ENCODE results near the gene ASB15. TPM values are rescaled to one million over a fixed set of nuclear protein-coding genes. Genes with fewer than 3 reads are reported as not detected.

ASB15 gene
- total RNA-seq, 2 experiments from 2014 or later = not detected

DNA sequence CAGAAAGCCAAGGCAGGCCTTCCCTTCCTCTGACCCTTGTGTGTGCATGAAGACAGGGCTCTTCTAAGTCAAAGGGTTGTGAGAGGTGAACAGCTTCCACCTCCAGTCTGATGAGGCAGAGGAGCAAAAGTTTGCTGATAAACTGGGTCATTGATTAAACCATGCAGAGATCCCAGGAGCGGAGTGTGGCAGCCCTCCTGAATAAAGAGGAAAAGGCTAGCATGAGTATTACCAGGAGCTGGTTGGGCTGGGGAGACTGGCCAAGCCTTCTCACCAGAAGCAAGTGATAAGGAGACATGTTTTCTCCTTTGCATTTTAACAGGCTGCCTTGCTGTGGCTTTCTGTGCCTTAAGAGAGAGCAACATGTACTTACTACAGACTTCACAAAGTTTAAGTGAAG is 64.3 kb downstream of the ASB15 start:
- H3K36me3 Mint-ChIP-seq (ENCODE audit: low read depth) = no peaks in the 10 kb centered on the region
- peaks cover 5% of the 10 kb centered on the region for H3K27me3 Mint-ChIP-seq
- no peaks in the 10 kb centered on the region for H3K4me1 Mint-ChIP-seq
- DNase-seq = no peak
- H3K27ac Mint-ChIP-seq = no peak overlapping the region
- CTCF ChIA-PET = no interaction called here
- no peak overlapping the region for H3K4me3 Mint-ChIP-seq
- no peaks in the 10 kb centered on the region for H3K9me3 Mint-ChIP-seq
- POLR2A ChIA-PET = no interaction called here

DNA sequence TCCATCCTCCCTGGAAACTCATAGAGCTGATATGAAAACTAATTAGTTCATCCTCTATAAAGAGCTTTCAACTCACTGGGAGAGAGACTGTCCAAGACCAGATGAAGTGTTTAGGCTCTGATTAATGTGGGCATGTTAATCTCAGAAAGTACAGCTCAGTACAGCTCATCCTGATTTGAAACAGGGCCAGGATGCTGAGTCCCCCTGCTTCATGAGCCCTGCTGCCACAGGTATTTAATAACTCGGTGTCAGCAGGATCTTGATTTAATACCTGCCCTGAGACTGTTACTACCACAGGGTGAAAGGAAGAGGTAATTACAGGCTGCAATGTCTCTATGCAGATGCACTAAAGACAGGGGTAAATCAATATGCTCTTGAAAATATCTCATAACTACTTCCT is 64.9 kb downstream of the ASB15 start:
- Mint-ChIP-seq H3K36me3 (ENCODE audit: low read depth) (no peaks in the 10 kb centered on the region), H3K9me3 (no peaks in the 10 kb centered on the region), H3K4me3 (no peak overlapping the region), H3K27me3 (peaks cover 5% of the 10 kb centered on the region), H3K4me1 (no peaks in the 10 kb centered on the region), H3K27ac (no peak overlapping the region)
- ChIA-PET POLR2A (no interaction called here), CTCF (no interaction called here)
- DNase-seq = no peak

DNA sequence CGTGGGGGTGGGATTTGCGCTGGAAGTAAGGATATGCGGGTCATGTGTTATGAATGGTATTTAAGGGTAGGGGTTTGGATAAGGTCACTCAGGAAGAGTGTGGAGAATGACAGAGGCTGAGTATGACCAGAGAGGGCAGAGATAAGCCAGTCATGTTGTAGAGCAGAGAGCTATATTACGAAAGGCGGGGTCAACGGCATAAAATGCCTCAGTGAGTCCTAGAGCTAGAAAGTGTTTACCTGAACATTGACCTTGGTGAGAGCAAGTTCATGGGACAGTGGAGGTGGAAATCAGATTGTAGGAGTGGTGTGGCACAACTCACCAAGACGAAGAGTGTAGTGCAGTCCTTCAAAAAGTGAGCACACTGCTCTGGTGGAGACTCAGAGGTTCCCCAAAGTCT is 67.9 kb downstream of the ASB15 start:
- Mint-ChIP-seq H3K9me3 (no peaks in the 10 kb centered on the region), H3K27ac (no peak overlapping the region), H3K4me3 (no peak overlapping the region), H3K36me3 (ENCODE audit: low read depth) (no peaks in the 10 kb centered on the region), H3K27me3 (no peaks in the 10 kb centered on the region), H3K4me1 (no peaks in the 10 kb centered on the region)
- ChIA-PET POLR2A (no interaction called here), CTCF (no interaction called here)
- DNase-seq = no peak

DNA sequence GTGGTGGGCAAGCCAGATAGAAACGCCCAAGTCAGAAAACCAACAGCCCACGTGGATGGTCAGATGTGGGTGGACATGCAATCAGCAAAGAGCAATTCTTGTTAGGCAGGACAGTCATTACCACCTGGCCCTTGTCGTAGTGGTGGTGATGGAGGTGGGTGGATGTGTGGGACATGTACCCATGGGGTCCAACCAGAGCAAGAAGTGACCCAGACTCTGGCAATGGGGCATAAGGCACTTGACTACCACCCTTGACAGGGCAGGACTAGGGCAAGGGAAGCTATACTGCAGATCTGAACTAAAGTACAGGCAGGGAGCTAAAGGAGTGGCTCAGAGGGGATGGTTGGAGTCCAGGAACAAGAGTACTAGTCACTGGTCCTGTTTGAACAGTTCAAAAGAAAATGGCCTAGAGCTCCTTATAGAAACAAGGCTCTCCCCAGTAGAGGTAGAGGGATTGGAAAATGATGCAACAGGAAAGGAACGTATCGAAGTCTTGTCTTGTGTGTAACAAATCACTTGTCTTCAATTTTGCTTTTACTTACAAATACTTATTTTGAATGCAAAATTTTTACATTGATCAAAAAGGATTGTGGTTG is 71.6 kb downstream of the ASB15 start:
- Mint-ChIP-seq H3K36me3 (ENCODE audit: low read depth) (no peaks in the 10 kb centered on the region), H3K9me3 (no peaks in the 10 kb centered on the region), H3K27me3 (no peaks in the 10 kb centered on the region), H3K4me1 (no peaks in the 10 kb centered on the region), H3K4me3 (no peak overlapping the region), H3K27ac (no peak overlapping the region)
- DNase-seq = no peak
- CTCF ChIA-PET = no interaction called here
- POLR2A ChIA-PET = no interaction called here

DNA sequence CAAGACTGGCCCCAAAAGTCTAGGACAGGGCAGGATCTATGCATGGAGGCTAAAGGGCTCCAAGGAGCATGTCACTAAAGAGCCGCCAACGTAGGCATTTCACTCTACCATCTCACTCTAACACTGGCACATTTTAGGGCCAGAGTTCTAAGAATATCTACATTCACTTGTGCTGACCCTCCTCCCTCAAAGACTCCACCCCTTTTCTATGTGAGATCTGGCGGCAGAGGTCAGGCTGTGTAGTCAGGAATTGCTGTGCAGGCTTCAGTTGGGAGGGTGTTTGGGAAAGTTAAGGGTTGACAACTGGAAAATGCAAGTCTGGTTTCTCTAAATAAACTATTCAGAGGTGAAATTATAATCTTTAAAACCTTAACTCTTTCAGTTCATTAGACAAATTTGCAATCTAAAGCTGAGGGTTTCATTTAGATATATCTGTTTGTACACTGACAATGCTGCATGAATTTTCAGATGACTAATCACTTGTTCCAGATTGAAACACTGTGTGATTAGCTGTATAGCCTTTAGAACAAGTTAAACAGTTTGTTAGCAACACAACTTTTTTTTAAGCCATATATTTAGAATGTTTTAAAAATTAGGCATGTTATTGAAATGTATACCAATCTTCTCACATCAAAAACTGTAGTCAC is 72.3 kb downstream of the ASB15 start:
- Mint-ChIP-seq H3K4me3 (no peak overlapping the region), H3K27ac (no peak overlapping the region), H3K9me3 (no peaks in the 10 kb centered on the region), H3K4me1 (no peaks in the 10 kb centered on the region), H3K36me3 (ENCODE audit: low read depth) (no peaks in the 10 kb centered on the region), H3K27me3 (no peaks in the 10 kb centered on the region)
- POLR2A ChIA-PET = no interaction called here
- DNase-seq = no peak
- CTCF ChIA-PET = interaction anchor here (0.8 kb wide), 1 partner anchor 23 kb away, joined by 3 read pairs; no protein-coding TSS in a partner anchor

DNA sequence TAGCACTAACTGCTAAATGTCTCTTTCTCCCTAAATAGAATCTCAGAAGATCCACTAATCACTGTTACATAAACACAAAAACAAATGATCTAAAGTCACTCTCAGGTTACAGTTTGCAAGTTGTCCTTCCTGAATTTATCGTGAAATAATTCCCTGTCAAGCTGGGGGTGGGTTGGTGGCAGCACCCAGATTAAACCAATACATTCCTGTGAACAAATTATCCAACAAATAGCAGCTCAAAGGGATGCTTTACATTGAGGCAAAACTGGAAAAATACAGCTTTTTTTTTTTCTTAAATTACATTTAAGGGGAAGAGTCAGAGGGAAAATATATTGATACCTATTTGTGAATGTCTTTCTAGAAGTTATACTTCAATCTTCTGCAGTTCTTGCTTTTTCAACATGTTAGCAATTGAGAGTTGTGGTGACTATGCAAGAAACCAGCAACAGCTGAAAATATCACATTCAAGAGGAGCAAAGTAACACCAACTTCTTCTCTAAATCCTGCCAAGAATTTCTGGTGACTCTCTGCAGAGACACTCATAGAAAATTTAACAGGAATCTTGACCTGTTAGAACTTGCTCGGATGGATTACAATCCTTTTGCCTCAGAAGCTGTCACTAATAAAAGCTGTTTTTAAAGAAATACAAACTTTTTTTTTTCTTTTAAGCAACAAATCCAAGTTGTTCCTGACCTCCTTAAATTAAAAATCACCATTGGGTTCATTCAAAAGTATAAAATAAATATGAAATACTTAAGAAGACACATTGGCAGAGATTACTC is 73.0 kb downstream of the ASB15 start:
- ChIA-PET POLR2A (interaction anchor here (0.6 kb wide), 1 partner anchor 122 kb away, joined by 3 read pairs; no protein-coding TSS in a partner anchor), CTCF (interaction anchor here (0.8 kb wide), 1 partner anchor 22 kb away, joined by 3 read pairs; no protein-coding TSS in a partner anchor)
- Mint-ChIP-seq H3K27ac (no peak overlapping the region), H3K4me1 (no peaks in the 10 kb centered on the region), H3K9me3 (no peaks in the 10 kb centered on the region), H3K27me3 (no peaks in the 10 kb centered on the region), H3K4me3 (no peak overlapping the region), H3K36me3 (ENCODE audit: low read depth) (no peaks in the 10 kb centered on the region)
- DNase-seq = no peak

DNA sequence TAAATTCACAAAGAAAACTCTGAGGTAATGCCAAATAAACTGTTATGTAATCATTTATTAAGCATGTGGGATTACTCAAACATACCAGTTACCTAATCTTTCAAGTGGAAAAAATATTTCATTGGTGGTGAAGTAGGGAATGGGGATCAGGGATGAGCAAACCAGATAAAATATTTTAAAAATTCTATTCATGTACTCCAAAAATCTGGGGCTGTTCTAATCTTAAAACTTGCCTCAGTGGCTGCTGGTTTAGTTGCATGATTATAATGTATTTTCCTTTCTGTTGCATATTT is 73.5 kb downstream of the ASB15 start:
- no peaks in the 10 kb centered on the region for H3K27me3 Mint-ChIP-seq
- POLR2A ChIA-PET = no interaction called here
- no peak overlapping the region for H3K27ac Mint-ChIP-seq
- CTCF ChIA-PET = no interaction called here
- H3K4me3 Mint-ChIP-seq = no peak overlapping the region
- H3K36me3 Mint-ChIP-seq (ENCODE audit: low read depth) = no peaks in the 10 kb centered on the region
- no peaks in the 10 kb centered on the region for H3K4me1 Mint-ChIP-seq
- no peaks in the 10 kb centered on the region for H3K9me3 Mint-ChIP-seq
- no peak for DNase-seq

DNA sequence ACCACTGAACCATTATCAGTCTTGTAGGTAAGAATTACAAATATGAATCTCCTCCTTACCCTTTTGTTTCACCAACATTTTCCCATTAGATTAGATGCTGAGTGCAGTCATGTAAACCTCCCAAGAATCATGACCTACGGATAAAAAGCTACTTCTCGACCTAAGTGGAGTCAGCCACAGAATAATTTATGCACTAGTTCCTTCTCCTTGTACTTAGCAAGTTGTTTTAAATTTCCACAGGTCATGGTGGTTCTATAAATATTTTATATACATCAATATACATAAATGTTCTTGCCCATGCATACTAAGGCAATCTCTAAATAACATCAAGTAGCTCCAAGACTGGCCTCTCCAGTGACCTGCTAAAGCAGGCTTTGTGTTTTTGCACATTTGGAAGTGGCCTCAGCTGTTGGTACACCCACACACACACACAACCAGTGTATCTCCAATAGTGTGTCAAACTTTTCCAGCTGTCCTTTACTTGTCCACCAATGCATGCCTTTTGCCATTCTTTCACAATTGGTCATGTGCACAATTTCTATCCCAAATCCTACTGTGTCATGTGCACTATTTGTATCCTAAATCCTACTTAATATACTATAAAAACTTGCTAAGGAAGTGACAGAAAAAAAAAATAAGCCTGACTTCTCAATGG is 75.6 kb downstream of the ASB15 start:
- no peaks in the 10 kb centered on the region for H3K4me1 Mint-ChIP-seq
- CTCF ChIA-PET = interaction anchor here (1.4 kb wide), 1 partner anchor 188 kb away, joined by 5 read pairs; no protein-coding TSS in a partner anchor
- POLR2A ChIA-PET = no interaction called here

DNA sequence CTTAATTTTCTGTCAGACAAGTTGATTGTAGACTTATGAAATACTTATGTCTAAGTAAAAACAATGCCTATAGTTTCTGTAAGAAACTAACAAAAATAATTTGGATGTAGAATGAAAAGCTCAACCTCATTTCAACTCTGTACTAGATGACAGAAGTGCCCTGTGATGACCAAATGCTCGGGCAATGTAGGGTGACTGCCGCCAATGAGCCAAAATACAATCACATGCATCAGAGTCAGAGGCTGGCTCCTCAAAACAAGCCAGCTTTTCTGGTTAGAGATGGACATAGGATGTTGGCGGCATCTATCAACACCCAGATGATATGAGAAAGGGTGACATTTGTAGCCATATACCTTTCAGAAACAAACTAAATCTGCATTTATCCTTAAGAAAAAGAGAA is 78.0 kb downstream of the ASB15 start:
- no peak for DNase-seq
- H3K4me1 Mint-ChIP-seq = no peaks in the 10 kb centered on the region
- H3K9me3 Mint-ChIP-seq = no peaks in the 10 kb centered on the region
- H3K36me3 Mint-ChIP-seq (ENCODE audit: low read depth) = peaks cover 3% of the 10 kb centered on the region
- no peaks in the 10 kb centered on the region for H3K27me3 Mint-ChIP-seq
- no peak overlapping the region for H3K4me3 Mint-ChIP-seq
- CTCF ChIA-PET = no interaction called here
- POLR2A ChIA-PET = interaction anchor here (1.2 kb wide), 1 partner anchor 24 kb away, joined by 3 read pairs; the partner anchor contains the start of gene LMOD2
- H3K27ac Mint-ChIP-seq = no peak overlapping the region

More for the DNA sequence above, 75.6 kb downstream of the ASB15 start:
- no peaks in the 10 kb centered on the region for H3K27me3 Mint-ChIP-seq
- DNase-seq = no peak
- H3K27ac Mint-ChIP-seq = no peak overlapping the region
- H3K9me3 Mint-ChIP-seq = no peaks in the 10 kb centered on the region
- H3K36me3 Mint-ChIP-seq (ENCODE audit: low read depth) = peaks cover 3% of the 10 kb centered on the region
- H3K4me3 Mint-ChIP-seq = no peak overlapping the region

DNA sequence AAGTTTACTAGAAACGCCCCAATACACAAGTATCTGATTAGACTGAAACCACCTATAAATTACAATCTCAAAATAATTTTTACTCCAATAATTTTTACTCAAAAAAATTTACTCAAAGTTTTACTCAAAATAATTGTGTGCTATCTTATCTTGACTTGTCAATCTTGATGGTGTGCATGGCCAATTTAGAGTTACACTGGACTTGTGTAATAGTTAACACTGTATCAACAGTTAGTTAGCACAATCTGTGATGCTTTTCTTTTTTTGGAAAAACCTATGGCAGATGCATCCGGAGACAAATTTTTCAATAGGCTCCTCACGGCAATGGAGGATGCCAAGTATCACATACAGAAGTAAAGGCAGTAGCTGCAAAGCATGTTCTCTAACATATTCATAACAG is 79.0 kb downstream of the ASB15 start:
- H3K9me3 Mint-ChIP-seq = no peaks in the 10 kb centered on the region
- no peak overlapping the region for H3K27ac Mint-ChIP-seq
- peaks cover 3% of the 10 kb centered on the region for H3K36me3 Mint-ChIP-seq (ENCODE audit: low read depth)
- no peak overlapping the region for H3K4me3 Mint-ChIP-seq
- H3K4me1 Mint-ChIP-seq = no peaks in the 10 kb centered on the region
- ChIA-PET POLR2A (no interaction called here), CTCF (interaction anchor here (0.7 kb wide), 1 partner anchor 192 kb away, joined by 3 read pairs; no protein-coding TSS in a partner anchor)
- no peaks in the 10 kb centered on the region for H3K27me3 Mint-ChIP-seq
- DNase-seq = no peak

DNA sequence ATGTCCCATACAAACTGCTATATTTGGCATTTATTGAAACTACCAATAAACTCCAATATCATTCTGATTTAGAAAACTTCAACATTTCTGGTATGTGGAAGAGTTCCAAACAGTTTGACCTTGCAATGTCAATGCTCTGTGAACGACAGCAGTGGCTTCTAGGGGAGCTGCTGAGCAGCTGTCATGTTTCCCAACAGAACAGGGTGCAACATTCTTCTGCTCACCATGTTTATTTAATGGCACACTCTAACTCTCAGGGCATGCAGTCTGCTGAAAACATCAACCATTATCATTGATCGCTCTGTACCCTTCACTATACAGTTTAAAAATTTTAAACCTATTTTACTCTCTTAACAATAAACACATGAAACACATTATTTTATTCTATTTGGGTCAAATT is 79.9 kb downstream of the ASB15 start:
- H3K4me1 Mint-ChIP-seq = no peaks in the 10 kb centered on the region
- CTCF ChIA-PET = interaction anchor here (0.7 to 2.2 kb wide), 7 partner anchors 10 to 191 kb away, joined by 3 to 30 read pairs (median 6); partner anchors contain the start of genes NDUFA5 and WASL
- H3K27ac Mint-ChIP-seq = no peak overlapping the region
- H3K4me3 Mint-ChIP-seq = no peak overlapping the region
- no peaks in the 10 kb centered on the region for H3K27me3 Mint-ChIP-seq
- no peaks in the 10 kb centered on the region for H3K9me3 Mint-ChIP-seq
- H3K36me3 Mint-ChIP-seq (ENCODE audit: low read depth) = peaks cover 3% of the 10 kb centered on the region
- no peak for DNase-seq
- POLR2A ChIA-PET = no interaction called here

DNA sequence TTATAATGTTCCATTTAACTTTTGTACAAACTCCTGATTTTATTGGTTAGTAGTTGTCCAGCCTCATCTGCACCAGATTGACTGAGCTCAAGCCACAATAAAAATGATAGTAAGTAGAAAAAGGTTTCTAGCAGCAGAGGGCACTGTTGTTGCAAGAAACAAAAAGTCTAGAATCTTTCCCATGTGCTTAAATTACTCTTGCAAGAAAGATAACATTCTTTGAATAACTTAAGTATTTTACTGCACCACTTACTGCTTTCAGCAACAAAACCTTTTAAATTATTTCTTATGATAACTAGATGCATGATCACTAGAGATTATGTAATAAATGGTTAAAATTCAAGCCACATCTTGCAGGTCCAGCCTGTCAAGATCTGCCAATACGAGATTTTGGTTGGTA is 81.1 kb downstream of the ASB15 start:
- POLR2A ChIA-PET = no interaction called here
- DNase-seq = no peak
- Mint-ChIP-seq H3K4me3 (no peak overlapping the region), H3K27me3 (no peaks in the 10 kb centered on the region), H3K36me3 (ENCODE audit: low read depth) (peaks cover 3% of the 10 kb centered on the region), H3K9me3 (no peaks in the 10 kb centered on the region), H3K27ac (no peak overlapping the region), H3K4me1 (no peaks in the 10 kb centered on the region)
- CTCF ChIA-PET = interaction anchor here (0.7 to 2.2 kb wide), 9 partner anchors 9 to 189 kb away, joined by 3 to 30 read pairs (median 6); partner anchors contain the start of gene WASL

DNA sequence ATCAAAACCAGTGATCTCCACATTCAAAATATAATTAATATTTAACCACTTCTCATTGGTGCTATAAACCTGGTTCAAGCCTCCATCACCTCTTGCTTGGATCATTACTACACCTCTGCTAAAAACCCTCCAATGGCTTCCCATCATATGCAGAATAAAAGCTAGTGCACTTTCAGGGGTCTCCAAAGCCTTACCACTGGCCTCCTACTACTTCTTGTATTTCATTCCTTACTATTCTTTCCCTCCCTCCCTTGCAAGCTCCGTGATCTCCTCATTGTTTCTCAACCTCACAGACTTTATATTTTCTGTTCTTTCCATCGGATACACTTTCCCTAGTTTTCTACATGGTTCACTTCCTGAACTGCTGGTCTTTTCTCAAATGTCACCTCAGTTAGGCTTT is 85.5 kb downstream of the ASB15 start:
- no peak for DNase-seq
- POLR2A ChIA-PET = no interaction called here
- no peaks in the 10 kb centered on the region for H3K9me3 Mint-ChIP-seq
- CTCF ChIA-PET = interaction anchor here (2.2 kb wide), 1 partner anchor 14 kb away, joined by 10 read pairs; no protein-coding TSS in a partner anchor
- H3K27me3 Mint-ChIP-seq = no peaks in the 10 kb centered on the region
- peaks cover 7% of the 10 kb centered on the region for H3K36me3 Mint-ChIP-seq (ENCODE audit: low read depth)
- no peaks in the 10 kb centered on the region for H3K4me1 Mint-ChIP-seq
- no peak overlapping the region for H3K4me3 Mint-ChIP-seq
- no peak overlapping the region for H3K27ac Mint-ChIP-seq

Data from activated CD4-positive, alpha-beta memory T cell treated with anti-CD3 and anti-CD28 coated beads, Interleukin-2, amount 10 ng/mL, durations not matched to agents 7 days and 5 days (primary cell).